Stimulated activated CD8-positive, alpha-beta memory T cell treated with anti-CD3 and anti-CD28 coated beads, Interleukin-4, amount 100 ng/mL, for 24 hours (primary cell): ENCODE measurements around the gene NPAS3.
"Not testable (repeated sequence)": the region's sequence is repeated elsewhere in the genome, so short reads cannot be mapped to it uniquely, and the experiment has no call there.

Source experiments
- DNase-seq: peaks from one replicate; pipeline ENCODE4 v3.0.0-alpha.2; 2020; ENCODE audit warnings: low read depth

NPAS3 gene

GRCh38 chr14:33081259-33081658 is 142.6 kb downstream of the NPAS3 start:
- DNase-seq = no peak

- DNase-seq = no peak
Observed at GRCh38 chr14:33085799-33086198, 147.1 kb downstream of the NPAS3 start.

- DNase-seq = not testable (repeated sequence)
Observed at GRCh38 chr14:33088274-33088673, 149.6 kb downstream of the NPAS3 start.

- DNase-seq = no peak
Observed at GRCh38 chr14:33098016-33098415, 159.3 kb downstream of the NPAS3 start.

GRCh38 chr14:33103489-33103888 is 164.8 kb downstream of the NPAS3 start:
- DNase-seq = no peak

- no peak for DNase-seq
Observed at GRCh38 chr14:33103966-33104365, 165.3 kb downstream of the NPAS3 start.

GRCh38 chr14:33110737-33111443 is 172.2 kb downstream of the NPAS3 start:
- DNase-seq = no peak

- DNase-seq = no peak
Observed at GRCh38 chr14:33114331-33114730, 175.7 kb downstream of the NPAS3 start.

- no peak for DNase-seq
Observed at GRCh38 chr14:33118668-33119067, 180.0 kb downstream of the NPAS3 start.

GRCh38 chr14:33120341-33120740 is 181.7 kb downstream of the NPAS3 start:
- DNase-seq = no peak

- DNase-seq = no peak
Observed at GRCh38 chr14:33120966-33121365, 182.3 kb downstream of the NPAS3 start.

GRCh38 chr14:33123281-33123680 is 184.6 kb downstream of the NPAS3 start:
- DNase-seq = no peak

GRCh38 chr14:33126433-33126832 is 187.8 kb downstream of the NPAS3 start:
- no peak for DNase-seq

GRCh38 chr14:33127531-33127930 is 188.9 kb downstream of the NPAS3 start:
- DNase-seq = no peak

- no peak for DNase-seq
Observed at GRCh38 chr14:33131801-33132200, 193.1 kb downstream of the NPAS3 start.

- DNase-seq = no peak
Observed at GRCh38 chr14:33134162-33134561, 195.5 kb downstream of the NPAS3 start.

- no peak for DNase-seq
Observed at GRCh38 chr14:33134975-33135374, 196.3 kb downstream of the NPAS3 start.

GRCh38 chr14:33150666-33151428 is 212.2 kb downstream of the NPAS3 start:
- no peak for DNase-seq

- no peak for DNase-seq
Observed at GRCh38 chr14:33163109-33163508, 224.4 kb downstream of the NPAS3 start.

GRCh38 chr14:33163600-33163999 is 224.9 kb downstream of the NPAS3 start:
- DNase-seq = no peak

GRCh38 chr14:33165144-33165925 is 226.7 kb downstream of the NPAS3 start:
- no peak for DNase-seq

- no peak for DNase-seq
Observed at GRCh38 chr14:33165926-33166289, 227.2 kb downstream of the NPAS3 start.

GRCh38 chr14:33175951-33176350 is 237.3 kb downstream of the NPAS3 start:
- DNase-seq = no peak
